Testis (tissue), 2 donors: ENCODE measurements around the gene BNC2.

Experiments
- CTCF ChIP-seq, 3 experiments: fragments of 450-650 bp in 2 of 3; fragments of 200-600 bp in 1 of 3; sonication (generic) in 1 of 3; IDR thresholded peaks; one replicate each; pipeline ENCODE4 v1.5.1; 2016 to 2019; ENCODE audit warnings: antibody characterized with exemption in 3 of 3, mild to moderate bottlenecking in 2 of 3, moderate library complexity in 1 of 3
- POLR2A ChIP-seq: fragments of 450-650 bp; IDR thresholded peaks from one replicate; pipeline ENCODE4 v1.6.1; 2017; ENCODE audit warnings: antibody characterized with exemption, mild to moderate bottlenecking, moderate library complexity

- no peak for TF ChIP-seq CTCF (IDR thresholded peaks at IDR 0.05)
- TF ChIP-seq POLR2A = no peak
These were observed 329.5 kb downstream of the BNC2 start for GRCh38 chr9:16540743-16541613.
